Measurements from ENCODE around the gene TRIB2. TPM values are rescaled to one million over a fixed set of nuclear protein-coding genes. Genes with fewer than 3 reads are reported as not detected.

The TRIB2 gene
- total RNA-seq, 6 experiments from 2014 or later = 9.1 to 24.4 (median 15.3) TPM

DNA sequence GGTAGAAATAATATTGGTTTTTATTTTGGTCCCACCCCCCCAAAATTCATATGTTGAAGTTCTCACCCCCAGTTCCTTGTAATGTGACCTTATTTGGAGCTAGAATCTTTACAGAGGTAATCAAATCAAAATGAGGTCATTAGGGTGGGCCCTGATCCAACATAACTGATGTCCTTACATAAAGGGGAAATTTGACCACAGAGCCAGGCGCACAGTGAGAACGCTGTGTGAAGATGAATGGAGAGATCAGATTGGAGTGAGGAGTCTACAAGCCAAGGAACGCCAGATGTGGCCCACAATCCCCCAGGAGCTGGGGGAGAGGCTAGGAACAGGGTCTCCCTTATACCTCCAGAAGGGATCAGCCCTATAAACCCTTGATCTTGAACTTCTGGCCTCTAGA is 31.6 kb upstream of the TRIB2 start:
- Histone ChIP-seq H3K9me3 (no peaks in the 10 kb centered on the region), H3K27me3 (no peaks in the 10 kb centered on the region), H3K27ac (no peak overlapping the region), H3K4me1 (no peaks in the 10 kb centered on the region), H3K36me3 (no peaks in the 10 kb centered on the region), H3K4me3 (no peak overlapping the region)
- WGBS (ENCODE audit: insufficient coverage, low coverage, low lambda C conversion rate, missing lambda C conversion rate) = 90% methylated on average over 3 of the region's 3 CpGs
- DNase-seq (no peak), ATAC-seq (no peak)
- intact Hi-C loops (cut with DNase I) = no loop called here
- TF ChIP-seq, protein P1, sequence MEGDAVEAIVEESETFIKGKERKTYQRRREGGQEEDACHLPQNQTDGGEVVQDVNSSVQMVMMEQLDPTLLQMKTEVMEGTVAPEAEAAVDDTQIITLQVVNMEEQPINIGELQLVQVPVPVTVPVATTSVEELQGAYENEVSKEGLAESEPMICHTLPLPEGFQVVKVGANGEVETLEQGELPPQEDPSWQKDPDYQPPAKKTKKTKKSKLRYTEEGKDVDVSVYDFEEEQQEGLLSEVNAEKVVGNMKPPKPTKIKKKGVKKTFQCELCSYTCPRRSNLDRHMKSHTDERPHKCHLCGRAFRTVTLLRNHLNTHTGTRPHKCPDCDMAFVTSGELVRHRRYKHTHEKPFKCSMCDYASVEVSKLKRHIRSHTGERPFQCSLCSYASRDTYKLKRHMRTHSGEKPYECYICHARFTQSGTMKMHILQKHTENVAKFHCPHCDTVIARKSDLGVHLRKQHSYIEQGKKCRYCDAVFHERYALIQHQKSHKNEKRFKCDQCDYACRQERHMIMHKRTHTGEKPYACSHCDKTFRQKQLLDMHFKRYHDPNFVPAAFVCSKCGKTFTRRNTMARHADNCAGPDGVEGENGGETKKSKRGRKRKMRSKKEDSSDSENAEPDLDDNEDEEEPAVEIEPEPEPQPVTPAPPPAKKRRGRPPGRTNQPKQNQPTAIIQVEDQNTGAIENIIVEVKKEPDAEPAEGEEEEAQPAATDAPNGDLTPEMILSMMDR (IDR thresholded peaks at IDR 0.05) = no peak
- no peak for TF ChIP-seq POLR2A (IDR thresholded peaks at IDR 0.05)

- intact Hi-C loops (cut with DNase I) = no loop called here
Measured at GRCh38 chr2:12685956-12686355, 30.8 kb upstream of the TRIB2 start.

DNA sequence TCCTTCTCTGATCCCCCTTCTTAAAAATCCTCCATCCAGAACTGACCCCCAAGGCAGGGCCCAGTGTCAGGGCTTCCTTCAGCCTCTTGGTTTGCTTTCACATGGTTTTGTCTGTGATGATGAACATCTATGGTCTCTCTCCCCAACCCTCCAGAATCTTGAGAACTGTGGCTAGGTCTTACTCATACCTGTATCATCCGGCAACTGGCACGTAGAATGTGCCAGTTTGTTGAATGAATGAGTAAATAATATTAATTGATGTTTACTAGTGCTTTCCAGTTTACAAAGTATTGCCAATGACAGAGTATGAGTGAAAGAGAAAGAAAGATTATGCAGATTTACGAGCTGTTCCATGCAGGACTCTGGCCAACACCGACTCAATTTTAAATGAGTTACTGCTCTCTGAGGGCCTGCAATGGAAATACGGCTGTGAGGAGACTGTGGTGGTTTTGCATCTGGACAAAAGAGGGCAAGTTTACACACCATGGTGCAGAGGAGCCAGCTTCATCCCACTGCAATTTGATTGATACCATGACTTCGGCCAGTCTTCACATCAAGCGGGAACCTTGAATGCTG is 29.9 kb upstream of the TRIB2 start:
- TF ChIP-seq, protein P1 (IDR thresholded peaks at IDR 0.05) = no peak
- no peak for TF ChIP-seq POLR2A (IDR thresholded peaks at IDR 0.05)
- 58% methylated on average over 6 of the region's 7 CpGs for WGBS (ENCODE audit: insufficient coverage, low coverage, low lambda C conversion rate, missing lambda C conversion rate)

More at GRCh38 chr2:12685956-12686355, 30.8 kb upstream of the TRIB2 start:
- H3K36me3 ChIP-seq = no peaks in the 10 kb centered on the region
- no peak overlapping the region for H3K27ac ChIP-seq
- ATAC-seq (no peak), DNase-seq (no peak)
- WGBS (ENCODE audit: insufficient coverage, low coverage, low lambda C conversion rate, missing lambda C conversion rate) = 86% methylated on average over 3 of the region's 6 CpGs
- no peaks in the 10 kb centered on the region for H3K4me1 ChIP-seq
- H3K27me3 ChIP-seq = no peaks in the 10 kb centered on the region
- TF ChIP-seq, protein P1 (IDR thresholded peaks at IDR 0.05) = no peak
- no peak for TF ChIP-seq POLR2A (IDR thresholded peaks at IDR 0.05)
- H3K9me3 ChIP-seq = no peaks in the 10 kb centered on the region
- H3K4me3 ChIP-seq = no peak overlapping the region

DNA sequence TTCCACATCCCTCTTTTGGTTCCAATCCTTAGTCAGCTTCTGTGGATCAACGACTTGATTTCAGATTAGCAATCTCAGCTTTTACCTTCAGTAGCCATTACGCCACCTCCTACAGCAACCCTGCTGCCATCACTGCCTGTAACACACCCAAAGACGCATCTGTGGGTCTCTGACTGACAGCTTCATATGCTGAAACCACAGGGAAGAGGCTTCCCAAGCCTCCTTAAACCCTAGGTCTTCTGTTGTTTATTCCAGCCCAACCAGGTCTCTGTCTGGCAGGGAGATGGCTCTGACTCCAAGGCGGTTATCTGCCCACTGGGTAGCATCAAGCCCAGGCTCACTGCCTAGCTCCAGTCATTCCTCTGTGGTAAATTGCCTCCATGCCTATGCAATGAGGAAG is 28.6 kb upstream of the TRIB2 start:
- 75% methylated on average over 4 of the region's 4 CpGs for WGBS (ENCODE audit: insufficient coverage, low coverage, low lambda C conversion rate, missing lambda C conversion rate)
- Histone ChIP-seq H3K4me1 (no peaks in the 10 kb centered on the region), H3K27ac (no peak overlapping the region), H3K9me3 (no peaks in the 10 kb centered on the region), H3K36me3 (no peaks in the 10 kb centered on the region), H3K27me3 (no peaks in the 10 kb centered on the region), H3K4me3 (no peak overlapping the region)
- TF ChIP-seq, protein P1 (IDR thresholded peaks at IDR 0.05) = no peak
- no peak for TF ChIP-seq POLR2A (IDR thresholded peaks at IDR 0.05)
- intact Hi-C loops (cut with DNase I) = no loop called here
- DNase-seq = no peak
- ATAC-seq = no peak

More for the DNA sequence above, 29.9 kb upstream of the TRIB2 start:
- no peaks in the 10 kb centered on the region for H3K36me3 ChIP-seq
- H3K4me1 ChIP-seq = no peaks in the 10 kb centered on the region
- DNase-seq = no peak
- no peaks in the 10 kb centered on the region for H3K27me3 ChIP-seq
- intact Hi-C loops (cut with DNase I) = no loop called here
- no peak overlapping the region for H3K27ac ChIP-seq
- no peak overlapping the region for H3K4me3 ChIP-seq
- H3K9me3 ChIP-seq = no peaks in the 10 kb centered on the region
- no peak for ATAC-seq

DNA sequence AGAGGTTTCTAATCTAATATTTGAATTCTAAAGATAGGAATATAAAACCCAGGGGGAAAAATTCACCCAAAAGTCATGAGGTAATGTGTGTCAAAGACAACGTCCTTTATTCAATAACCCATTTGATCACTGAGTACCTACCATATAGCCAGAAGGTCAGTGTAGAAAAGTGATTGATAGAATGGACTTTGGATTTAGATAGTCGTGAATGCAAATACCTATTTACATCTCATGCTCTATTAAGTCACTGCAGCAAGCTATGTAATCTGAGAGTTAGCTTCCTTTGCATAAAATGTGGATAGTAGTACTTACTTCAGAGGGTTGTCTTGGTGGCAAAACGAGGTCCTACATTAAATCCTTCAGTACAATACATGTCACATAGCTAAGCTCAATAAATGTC is 27.8 kb upstream of the TRIB2 start:
- TF ChIP-seq, protein P1 (IDR thresholded peaks at IDR 0.05) = no peak
- no peak for TF ChIP-seq POLR2A (IDR thresholded peaks at IDR 0.05)
- no peaks in the 10 kb centered on the region for H3K9me3 ChIP-seq
- no peaks in the 10 kb centered on the region for H3K4me1 ChIP-seq
- no peak overlapping the region for H3K27ac ChIP-seq
- DNase-seq (no peak), ATAC-seq (no peak)
- H3K4me3 ChIP-seq = no peak overlapping the region
- H3K27me3 ChIP-seq = no peaks in the 10 kb centered on the region
- intact Hi-C loops (cut with DNase I) = no loop called here
- 28% methylated on average over 3 of the region's 3 CpGs for WGBS (ENCODE audit: insufficient coverage, low coverage, low lambda C conversion rate, missing lambda C conversion rate)
- H3K36me3 ChIP-seq = no peaks in the 10 kb centered on the region

Data from right lobe of liver (tissue), 6 donors.